WTC11 (cell line): ENCODE results near the gene OR11H7. TPM values are rescaled to one million over a fixed set of nuclear protein-coding genes. Genes with fewer than 3 reads are reported as not detected.
"Not testable (repeated sequence)": the region's sequence is repeated elsewhere in the genome, so short reads cannot be mapped to it uniquely, and the experiment has no call there.

ENCODE experiments used
- ATAC-seq: fragments of 200-7000 bp; cut with Tn5 transposase; 2 replicates; pipeline ENCODE4 v1.10.0; 2021; ENCODE audit warnings: mild to moderate bottlenecking, moderate library complexity
- CTCF ChIA-PET: fragments of 300-600 bp; sonication (Branson Sonifier 250); formaldehyde crosslinking; loops from one replicate; lab custom pipeline; 2021; ENCODE audit warnings: antibody characterized with exemption; lab: Charles Lee
- POLR2A ChIA-PET: fragments of 350-600 bp; sonication (Branson Sonifier 250); formaldehyde crosslinking; loops from one replicate; lab custom pipeline; 2021; ENCODE audit warnings: antibody characterized with exemption; lab: Charles Lee
- DNase-seq: peaks from one replicate; pipeline ENCODE4 v3.0.0; 2021; ENCODE audit warnings: low spot score
- H3K27ac Mint-ChIP-seq: 2 replicates; pipeline ENCODE4 v1.8.0; 2021; ENCODE audit warnings: mixed read lengths
- H3K27me3 Mint-ChIP-seq: 2 replicates; pipeline ENCODE4 v1.8.0; 2021; ENCODE audit warnings: low read depth, mild to moderate bottlenecking, moderate library complexity, mixed read lengths
- H3K36me3 Mint-ChIP-seq: 2 replicates; pipeline ENCODE4 v1.8.0; 2021; ENCODE audit warnings: mixed read lengths
- H3K4me1 Mint-ChIP-seq: 2 replicates; pipeline ENCODE4 v1.8.0; 2022; ENCODE audit warnings: mixed read lengths
- H3K4me3 Mint-ChIP-seq: 2 replicates; pipeline ENCODE4 v1.8.0; 2021; ENCODE audit warnings: mild to moderate bottlenecking, moderate library complexity, mixed read lengths
- H3K9me3 Mint-ChIP-seq: 2 replicates; pipeline ENCODE4 v1.8.0; 2021; ENCODE audit warnings: mixed read lengths
- ESRRA ChIP-seq: sonication (generic); formaldehyde crosslinking; IDR thresholded peaks from 2 replicates; pipeline ENCODE4 v1.8.1; 2022; ENCODE audit warnings: mild to moderate bottlenecking, missing genetic modification reagents, borderline replicate concordance
- ETV6 ChIP-seq: sonication (generic); formaldehyde crosslinking; IDR thresholded peaks from 2 replicates; pipeline ENCODE4 v1.8.1; 2022; ENCODE audit warnings: mild to moderate bottlenecking, missing genetic modification reagents
- JUN ChIP-seq: sonication (generic); formaldehyde crosslinking; IDR thresholded peaks from 2 replicates; pipeline ENCODE4 v1.8.0; 2023; ENCODE audit warnings: mild to moderate bottlenecking, missing genetic modification reagents
- MXD4 ChIP-seq: fragments of 250-450 bp; sonication (Bioruptor Pico); IDR thresholded peaks from 2 replicates; pipeline ENCODE4 v1.8.0; 2021; ENCODE audit warnings: mild to moderate bottlenecking, moderate library complexity, borderline replicate concordance
- NFE2L1 ChIP-seq: sonication (generic); formaldehyde crosslinking; IDR thresholded peaks from 2 replicates; pipeline ENCODE4 v1.8.1; 2023; ENCODE audit warnings: missing genetic modification reagents
- NFYB ChIP-seq: sonication (generic); formaldehyde crosslinking; conservative IDR thresholded peaks from 2 replicates; pipeline ENCODE4 v1.8.0; 2022; ENCODE audit warnings: low read depth, missing genetic modification reagents
- SMAD4 ChIP-seq: sonication (generic); formaldehyde crosslinking; IDR thresholded peaks from 2 replicates; pipeline ENCODE4 v1.8.0; 2022; ENCODE audit warnings: mild to moderate bottlenecking, missing genetic modification reagents
- TCF7 ChIP-seq: sonication (generic); formaldehyde crosslinking; IDR thresholded peaks from 2 replicates; pipeline ENCODE4 v1.8.0; 2022; ENCODE audit warnings: mild to moderate bottlenecking, low read depth, missing genetic modification reagents, moderate library complexity
- ZNF121 ChIP-seq: sonication (generic); formaldehyde crosslinking; IDR thresholded peaks from 2 replicates; pipeline ENCODE4 v1.8.0; 2023; ENCODE audit warnings: missing genetic modification reagents
- ZNF396 ChIP-seq: fragments of 250-450 bp; sonication (Bioruptor Pico); IDR thresholded peaks from 2 replicates; pipeline ENCODE4 v1.8.0; 2021; ENCODE audit warnings: mild to moderate bottlenecking, moderate library complexity, borderline replicate concordance
- total RNA-seq: library from RNA; stranded (reverse); gene quantifications from 3 replicates; pipeline ENCODE4 v1.2.3, GENCODE V29; 2021
- TF ChIP-seq, protein P1 (sequence below): sonication (generic); formaldehyde crosslinking; IDR thresholded peaks from 2 replicates; pipeline ENCODE4 v1.8.1; 2023; ENCODE audit warnings: mild to moderate bottlenecking, missing genetic modification reagents, borderline replicate concordance
- TF ChIP-seq, protein P2 (sequence below): sonication (generic); formaldehyde crosslinking; conservative IDR thresholded peaks from 2 replicates; pipeline ENCODE4 v1.8.1; 2022; ENCODE audit warnings: mild to moderate bottlenecking, missing genetic modification reagents
- TF ChIP-seq, protein P3 (sequence below): fragments of 250-450 bp; sonication (Bioruptor Pico); conservative IDR thresholded peaks from 2 replicates; pipeline ENCODE4 v1.9.0; 2021; ENCODE audit warnings: mild to moderate bottlenecking
- TF ChIP-seq, protein P4 (sequence below): fragments of 250-450 bp; sonication (Bioruptor Pico); IDR thresholded peaks from 2 replicates; pipeline ENCODE4 v1.8.0; 2021; ENCODE audit warnings: mild to moderate bottlenecking
- TF ChIP-seq, protein P5 (sequence below): sonication (generic); formaldehyde crosslinking; IDR thresholded peaks from 2 replicates; pipeline ENCODE4 v1.8.1; 2022; ENCODE audit warnings: low read depth, missing genetic modification reagents, borderline replicate concordance
- TF ChIP-seq, protein P6 (sequence below): sonication (generic); formaldehyde crosslinking; IDR thresholded peaks from 2 replicates; pipeline ENCODE4 v1.8.0; 2022; ENCODE audit warnings: mild to moderate bottlenecking, missing genetic modification reagents
- TF ChIP-seq, protein P7 (sequence below): sonication (generic); formaldehyde crosslinking; IDR thresholded peaks from 2 replicates; pipeline ENCODE4 v1.8.1; 2023; ENCODE audit warnings: mild to moderate bottlenecking, missing genetic modification reagents

OR11H7 gene
- total RNA-seq, 1 experiment from 2014 or later = not detected

DNA sequence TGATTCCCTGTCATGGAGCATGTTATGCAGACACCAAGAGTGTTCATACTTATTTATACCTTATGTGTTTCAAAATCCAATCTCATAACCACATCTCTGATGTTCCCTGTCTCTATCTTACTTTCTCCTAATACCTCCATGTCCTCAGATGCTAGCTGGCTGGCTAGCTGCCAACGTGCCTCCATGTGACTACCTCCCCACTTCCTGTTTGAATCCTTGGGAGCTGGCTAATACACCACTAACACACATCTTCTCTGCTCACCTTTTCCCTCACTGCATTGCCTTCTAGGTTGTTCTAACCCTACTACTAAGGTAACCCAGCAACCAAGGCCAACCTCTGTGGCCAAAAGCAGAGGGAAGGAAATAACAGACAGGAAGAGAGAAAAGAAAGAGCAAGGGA lies 49.6 kb downstream of the OR11H7 start:
- Mint-ChIP-seq H3K27ac (no peak overlapping the region), H3K36me3 (peaks cover 82% of the 10 kb centered on the region), H3K4me3 (no peak overlapping the region), H3K9me3 (peaks cover 88% of the 10 kb centered on the region), H3K4me1 (no peaks in the 10 kb centered on the region), H3K27me3 (0 out of 2 replicates have a peak, but pooled peaks cover 2% of the 10 kb centered on the region)
- ATAC-seq (no peak), DNase-seq (no peak)
- POLR2A ChIA-PET = interaction anchor here (0.5 kb wide), 1 partner anchor 400 kb away, joined by 7 read pairs; no protein-coding TSS in a partner anchor
- TF ChIP-seq NFE2L1 (CRISPR knock-in tag) = no peak
- TF ChIP-seq ZNF121 (CRISPR knock-in tag) = no peak
- no peak for TF ChIP-seq TCF7 (CRISPR knock-in tag)
- no peak for TF ChIP-seq JUN
- TF ChIP-seq ESRRA = no peak
- TF ChIP-seq ETV6 (CRISPR knock-in tag) = no peak
- TF ChIP-seq, protein P1, sequence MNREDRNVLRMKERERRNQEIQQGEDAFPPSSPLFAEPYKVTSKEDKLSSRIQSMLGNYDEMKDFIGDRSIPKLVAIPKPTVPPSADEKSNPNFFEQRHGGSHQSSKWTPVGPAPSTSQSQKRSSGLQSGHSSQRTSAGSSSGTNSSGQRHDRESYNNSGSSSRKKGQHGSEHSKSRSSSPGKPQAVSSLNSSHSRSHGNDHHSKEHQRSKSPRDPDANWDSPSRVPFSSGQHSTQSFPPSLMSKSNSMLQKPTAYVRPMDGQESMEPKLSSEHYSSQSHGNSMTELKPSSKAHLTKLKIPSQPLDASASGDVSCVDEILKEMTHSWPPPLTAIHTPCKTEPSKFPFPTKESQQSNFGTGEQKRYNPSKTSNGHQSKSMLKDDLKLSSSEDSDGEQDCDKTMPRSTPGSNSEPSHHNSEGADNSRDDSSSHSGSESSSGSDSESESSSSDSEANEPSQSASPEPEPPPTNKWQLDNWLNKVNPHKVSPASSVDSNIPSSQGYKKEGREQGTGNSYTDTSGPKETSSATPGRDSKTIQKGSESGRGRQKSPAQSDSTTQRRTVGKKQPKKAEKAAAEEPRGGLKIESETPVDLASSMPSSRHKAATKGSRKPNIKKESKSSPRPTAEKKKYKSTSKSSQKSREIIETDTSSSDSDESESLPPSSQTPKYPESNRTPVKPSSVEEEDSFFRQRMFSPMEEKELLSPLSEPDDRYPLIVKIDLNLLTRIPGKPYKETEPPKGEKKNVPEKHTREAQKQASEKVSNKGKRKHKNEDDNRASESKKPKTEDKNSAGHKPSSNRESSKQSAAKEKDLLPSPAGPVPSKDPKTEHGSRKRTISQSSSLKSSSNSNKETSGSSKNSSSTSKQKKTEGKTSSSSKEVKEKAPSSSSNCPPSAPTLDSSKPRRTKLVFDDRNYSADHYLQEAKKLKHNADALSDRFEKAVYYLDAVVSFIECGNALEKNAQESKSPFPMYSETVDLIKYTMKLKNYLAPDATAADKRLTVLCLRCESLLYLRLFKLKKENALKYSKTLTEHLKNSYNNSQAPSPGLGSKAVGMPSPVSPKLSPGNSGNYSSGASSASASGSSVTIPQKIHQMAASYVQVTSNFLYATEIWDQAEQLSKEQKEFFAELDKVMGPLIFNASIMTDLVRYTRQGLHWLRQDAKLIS (CRISPR knock-in tag) = no peak
- TF ChIP-seq, protein P2, sequence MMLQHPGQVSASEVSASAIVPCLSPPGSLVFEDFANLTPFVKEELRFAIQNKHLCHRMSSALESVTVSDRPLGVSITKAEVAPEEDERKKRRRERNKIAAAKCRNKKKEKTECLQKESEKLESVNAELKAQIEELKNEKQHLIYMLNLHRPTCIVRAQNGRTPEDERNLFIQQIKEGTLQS (CRISPR knock-in tag) = no peak
- TF ChIP-seq SMAD4 (CRISPR knock-in tag) = no peak
- TF ChIP-seq, protein P3, sequence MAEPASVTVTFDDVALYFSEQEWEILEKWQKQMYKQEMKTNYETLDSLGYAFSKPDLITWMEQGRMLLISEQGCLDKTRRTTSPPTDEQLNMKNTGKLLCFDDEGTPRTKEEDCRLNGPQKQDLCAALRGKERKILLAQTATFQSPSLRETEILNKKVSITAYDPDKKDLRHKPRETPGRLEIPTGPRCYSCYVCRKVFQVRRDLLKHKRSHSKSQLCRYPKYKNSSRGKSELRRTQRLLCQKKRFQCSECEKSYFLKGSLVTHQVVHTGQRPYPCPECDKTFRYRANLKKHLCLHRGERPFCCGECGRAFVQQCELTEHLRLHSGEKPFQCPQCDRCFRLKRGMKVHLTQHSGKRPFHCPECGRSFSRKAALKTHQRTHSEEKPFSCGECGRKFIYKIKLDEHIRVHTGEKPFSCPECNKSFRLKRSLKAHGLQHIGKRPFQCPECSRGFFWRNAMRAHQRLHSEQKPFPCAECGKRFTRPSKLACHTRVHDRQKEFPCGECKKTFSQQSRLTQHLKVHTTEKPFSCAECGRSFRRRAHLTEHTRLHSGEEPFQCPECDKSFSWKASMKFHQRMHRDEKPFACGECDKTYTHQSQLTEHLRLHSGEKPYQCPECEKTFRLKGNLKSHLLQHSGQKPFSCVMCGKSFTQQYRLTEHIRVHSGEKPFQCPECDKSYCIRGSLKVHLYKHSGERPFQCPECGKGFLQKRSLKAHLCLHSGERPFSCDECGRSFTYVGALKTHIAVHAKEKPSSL = no peak
- TF ChIP-seq, protein P4, sequence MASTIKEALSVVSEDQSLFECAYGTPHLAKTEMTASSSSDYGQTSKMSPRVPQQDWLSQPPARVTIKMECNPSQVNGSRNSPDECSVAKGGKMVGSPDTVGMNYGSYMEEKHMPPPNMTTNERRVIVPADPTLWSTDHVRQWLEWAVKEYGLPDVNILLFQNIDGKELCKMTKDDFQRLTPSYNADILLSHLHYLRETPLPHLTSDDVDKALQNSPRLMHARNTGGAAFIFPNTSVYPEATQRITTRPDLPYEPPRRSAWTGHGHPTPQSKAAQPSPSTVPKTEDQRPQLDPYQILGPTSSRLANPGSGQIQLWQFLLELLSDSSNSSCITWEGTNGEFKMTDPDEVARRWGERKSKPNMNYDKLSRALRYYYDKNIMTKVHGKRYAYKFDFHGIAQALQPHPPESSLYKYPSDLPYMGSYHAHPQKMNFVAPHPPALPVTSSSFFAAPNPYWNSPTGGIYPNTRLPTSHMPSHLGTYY (CRISPR knock-in tag) = no peak
- TF ChIP-seq NFYB (CRISPR knock-in tag) = no peak
- TF ChIP-seq, protein P5, sequence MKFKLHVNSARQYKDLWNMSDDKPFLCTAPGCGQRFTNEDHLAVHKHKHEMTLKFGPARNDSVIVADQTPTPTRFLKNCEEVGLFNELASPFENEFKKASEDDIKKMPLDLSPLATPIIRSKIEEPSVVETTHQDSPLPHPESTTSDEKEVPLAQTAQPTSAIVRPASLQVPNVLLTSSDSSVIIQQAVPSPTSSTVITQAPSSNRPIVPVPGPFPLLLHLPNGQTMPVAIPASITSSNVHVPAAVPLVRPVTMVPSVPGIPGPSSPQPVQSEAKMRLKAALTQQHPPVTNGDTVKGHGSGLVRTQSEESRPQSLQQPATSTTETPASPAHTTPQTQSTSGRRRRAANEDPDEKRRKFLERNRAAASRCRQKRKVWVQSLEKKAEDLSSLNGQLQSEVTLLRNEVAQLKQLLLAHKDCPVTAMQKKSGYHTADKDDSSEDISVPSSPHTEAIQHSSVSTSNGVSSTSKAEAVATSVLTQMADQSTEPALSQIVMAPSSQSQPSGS (CRISPR knock-in tag) = no peak
- no peak for TF ChIP-seq ZNF396 (CRISPR knock-in tag)
- TF ChIP-seq, protein P6, sequence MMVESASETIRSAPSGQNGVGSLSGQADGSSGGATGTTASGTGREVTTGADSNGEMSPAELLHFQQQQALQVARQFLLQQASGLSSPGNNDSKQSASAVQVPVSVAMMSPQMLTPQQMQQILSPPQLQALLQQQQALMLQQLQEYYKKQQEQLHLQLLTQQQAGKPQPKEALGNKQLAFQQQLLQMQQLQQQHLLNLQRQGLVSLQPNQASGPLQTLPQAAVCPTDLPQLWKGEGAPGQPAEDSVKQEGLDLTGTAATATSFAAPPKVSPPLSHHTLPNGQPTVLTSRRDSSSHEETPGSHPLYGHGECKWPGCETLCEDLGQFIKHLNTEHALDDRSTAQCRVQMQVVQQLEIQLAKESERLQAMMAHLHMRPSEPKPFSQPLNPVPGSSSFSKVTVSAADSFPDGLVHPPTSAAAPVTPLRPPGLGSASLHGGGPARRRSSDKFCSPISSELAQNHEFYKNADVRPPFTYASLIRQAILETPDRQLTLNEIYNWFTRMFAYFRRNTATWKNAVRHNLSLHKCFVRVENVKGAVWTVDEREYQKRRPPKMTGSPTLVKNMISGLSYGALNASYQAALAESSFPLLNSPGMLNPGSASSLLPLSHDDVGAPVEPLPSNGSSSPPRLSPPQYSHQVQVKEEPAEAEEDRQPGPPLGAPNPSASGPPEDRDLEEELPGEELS (CRISPR knock-in tag) = no peak
- TF ChIP-seq, protein P7, sequence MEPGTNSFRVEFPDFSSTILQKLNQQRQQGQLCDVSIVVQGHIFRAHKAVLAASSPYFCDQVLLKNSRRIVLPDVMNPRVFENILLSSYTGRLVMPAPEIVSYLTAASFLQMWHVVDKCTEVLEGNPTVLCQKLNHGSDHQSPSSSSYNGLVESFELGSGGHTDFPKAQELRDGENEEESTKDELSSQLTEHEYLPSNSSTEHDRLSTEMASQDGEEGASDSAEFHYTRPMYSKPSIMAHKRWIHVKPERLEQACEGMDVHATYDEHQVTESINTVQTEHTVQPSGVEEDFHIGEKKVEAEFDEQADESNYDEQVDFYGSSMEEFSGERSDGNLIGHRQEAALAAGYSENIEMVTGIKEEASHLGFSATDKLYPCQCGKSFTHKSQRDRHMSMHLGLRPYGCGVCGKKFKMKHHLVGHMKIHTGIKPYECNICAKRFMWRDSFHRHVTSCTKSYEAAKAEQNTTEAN (CRISPR knock-in tag) = no peak
- no peak for TF ChIP-seq MXD4 (CRISPR knock-in tag)
- CTCF ChIA-PET = no interaction called here

DNA sequence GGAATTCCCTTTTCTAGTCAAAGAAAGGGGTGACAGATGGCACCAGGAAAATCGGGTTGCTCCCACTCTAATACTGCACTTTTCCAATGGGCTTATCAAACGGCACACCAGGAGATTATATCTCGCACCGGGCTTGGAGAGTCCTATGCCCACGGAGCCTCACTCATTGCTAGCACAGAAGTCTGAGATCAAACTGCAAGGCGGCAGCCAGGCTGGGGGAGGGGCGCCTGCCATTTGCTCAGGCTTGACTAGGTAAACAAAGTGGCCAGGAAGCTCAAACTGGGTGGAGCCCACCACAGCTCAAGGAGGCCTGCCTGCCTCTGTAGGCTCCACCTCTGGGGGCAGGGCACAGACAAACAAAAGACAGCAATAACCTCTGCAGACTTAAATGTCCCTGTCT lies 51.5 kb downstream of the OR11H7 start:
- CTCF ChIA-PET, H3K4me1 Mint-ChIP-seq, H3K27ac Mint-ChIP-seq, H3K27me3 Mint-ChIP-seq, POLR2A ChIA-PET, H3K4me3 Mint-ChIP-seq, DNase-seq, ATAC-seq: not testable (repeated sequence)
- H3K9me3 Mint-ChIP-seq = peaks cover 79% of the 10 kb centered on the region
- H3K36me3 Mint-ChIP-seq = peaks cover 76% of the 10 kb centered on the region
